ENCODE results near the gene CBR3. TPM values are rescaled to one million over a fixed set of nuclear protein-coding genes. Genes with fewer than 3 reads are reported as not detected.
A peak's percentile ranks its signal among the peaks of the same experiment; 100 is the strongest.
"Not testable (repeated sequence)": the region's sequence is repeated elsewhere in the genome, so short reads cannot be mapped to it uniquely, and the experiment has no call there.

Gene CBR3
- total RNA-seq, 1 donor from 2014 or later: 3.5 TPM

GRCh38 chr21:36096398-36097290 lies 38.2 kb upstream of the CBR3 start:
- Mint-ChIP-seq H3K4me1 (ENCODE audit: low read depth) (peaks cover 17% of the 10 kb centered on the region), H3K9me3 (ENCODE audit: low read depth) (peaks cover 7% of the 10 kb centered on the region), H3K4me3 (ENCODE audit: unreplicated experiment) (no peak overlapping the region), H3K27me3 (ENCODE audit: low read depth) (peaks cover 5% of the 10 kb centered on the region), H3K36me3 (ENCODE audit: low read depth) (peaks cover 6% of the 10 kb centered on the region), H3K27ac (ENCODE audit: unreplicated experiment) (no peak overlapping the region)
- TF ChIP-seq CTCF (IDR thresholded peaks at IDR 0.05): no peak
- DNase-seq (ENCODE audit: low spot score): no peak

- TF ChIP-seq CTCF (IDR thresholded peaks at IDR 0.05): no peak
- no peak for DNase-seq (ENCODE audit: low spot score)
- H3K27me3 Mint-ChIP-seq (ENCODE audit: low read depth): peaks cover 5% of the 10 kb centered on the region
- H3K4me1 Mint-ChIP-seq (ENCODE audit: low read depth): peaks cover 17% of the 10 kb centered on the region
- peaks cover 7% of the 10 kb centered on the region for H3K9me3 Mint-ChIP-seq (ENCODE audit: low read depth)
- no peak overlapping the region for H3K4me3 Mint-ChIP-seq (ENCODE audit: unreplicated experiment)
- peak overlapping the region; percentile 80 for H3K27ac Mint-ChIP-seq (ENCODE audit: unreplicated experiment)
- H3K36me3 Mint-ChIP-seq (ENCODE audit: low read depth): peaks cover 6% of the 10 kb centered on the region
Observed at GRCh38 chr21:36097427-36098181, 37.3 kb upstream of the CBR3 start.

- Mint-ChIP-seq H3K36me3 (ENCODE audit: low read depth) (peaks cover 6% of the 10 kb centered on the region), H3K27ac (ENCODE audit: unreplicated experiment) (peak overlapping the region; percentile 80), H3K9me3 (ENCODE audit: low read depth) (peaks cover 7% of the 10 kb centered on the region), H3K4me1 (ENCODE audit: low read depth) (peaks cover 17% of the 10 kb centered on the region), H3K27me3 (ENCODE audit: low read depth) (peaks cover 6% of the 10 kb centered on the region), H3K4me3 (ENCODE audit: unreplicated experiment) (no peak overlapping the region)
- DNase-seq (ENCODE audit: low spot score): no peak
- TF ChIP-seq CTCF (IDR thresholded peaks at IDR 0.05): no peak
Observed at GRCh38 chr21:36098182-36098532, 36.7 kb upstream of the CBR3 start.

GRCh38 chr21:36099000-36099399 lies 35.9 kb upstream of the CBR3 start:
- peaks cover 17% of the 10 kb centered on the region for H3K4me1 Mint-ChIP-seq (ENCODE audit: low read depth)
- H3K36me3 Mint-ChIP-seq (ENCODE audit: low read depth): no peaks in the 10 kb centered on the region
- DNase-seq (ENCODE audit: low spot score): no peak
- TF ChIP-seq CTCF (IDR thresholded peaks at IDR 0.05): no peak
- peaks cover 12% of the 10 kb centered on the region for H3K27me3 Mint-ChIP-seq (ENCODE audit: low read depth)
- H3K4me3 Mint-ChIP-seq (ENCODE audit: unreplicated experiment): no peak overlapping the region
- H3K27ac Mint-ChIP-seq (ENCODE audit: unreplicated experiment): no peak overlapping the region
- H3K9me3 Mint-ChIP-seq (ENCODE audit: low read depth): no peaks in the 10 kb centered on the region

- H3K27ac Mint-ChIP-seq (ENCODE audit: unreplicated experiment); H3K9me3 Mint-ChIP-seq (ENCODE audit: low read depth); H3K4me3 Mint-ChIP-seq (ENCODE audit: unreplicated experiment); DNase-seq (ENCODE audit: low spot score); H3K36me3 Mint-ChIP-seq (ENCODE audit: low read depth): not testable (repeated sequence)
- peaks cover 24% of the 10 kb centered on the region for H3K4me1 Mint-ChIP-seq (ENCODE audit: low read depth)
- peaks cover 19% of the 10 kb centered on the region for H3K27me3 Mint-ChIP-seq (ENCODE audit: low read depth)
Observed at GRCh38 chr21:36099695-36100211, 35.1 kb upstream of the CBR3 start.
